IMR-90 (cell line): ENCODE data around the gene TPD52L2. TPM values are rescaled to one million over a fixed set of nuclear protein-coding genes. Genes with fewer than 3 reads are reported as not detected.

Source experiments
- ATAC-seq: fragments of 200-7000 bp; cut with Tn5 transposase; 2 replicates; pipeline ENCODE4 v1.9.1; 2020; ENCODE audit warnings: low read depth, mild to moderate bottlenecking, moderate library complexity
- BruUV-seq: library from RNA; stranded (reverse); fragments of 400-500 nt; replicated peaks from 2 replicates; lab custom pipeline; 2021; lab: Mats Ljungman, UMichigan
- CTCF ChIA-PET: fragments of 300-600 bp; formaldehyde crosslinking; extraction: SDS; loops from one replicate; lab custom pipeline; 2021; ENCODE audit warnings: antibody characterized with exemption; lab: Yijun Ruan, JAX
- POLR2A ChIA-PET: fragments of 300-600 bp; sonication (Branson Sonifier 250); formaldehyde crosslinking; loops from one replicate; lab custom pipeline; 2022; ENCODE audit warnings: antibody characterized with exemption; ENCODE audit not compliant: unreplicated experiment; lab: Charles Lee
- DNase-seq: peaks from one replicate; pipeline ENCODE4 v3.0.0; 2013
- H2AFZ ChIP-seq: replicated peaks from 2 replicates; pipeline ENCODE3; 2013; ENCODE audit warnings: low read length, mild to moderate bottlenecking; ENCODE audit not compliant: poor library complexity
- H2AK5ac ChIP-seq: 2 replicates; pipeline ENCODE4 v1.6.1; 2013; ENCODE audit warnings: low read depth, low read length, inconsistent platforms
- H2AK9ac ChIP-seq: replicated peaks from 2 replicates; pipeline ENCODE3; 2013; ENCODE audit warnings: mild to moderate bottlenecking, low read depth, low read length, moderate library complexity; ENCODE audit not compliant: poor library complexity
- H2BK120ac ChIP-seq: 2 replicates; pipeline ENCODE4 v1.6.1; 2013; ENCODE audit warnings: low read depth, low read length, inconsistent platforms
- H2BK15ac ChIP-seq: 3 replicates; pipeline ENCODE4 v1.6.1; 2013; ENCODE audit warnings: low read depth, low read length, inconsistent platforms
- H2BK20ac ChIP-seq: 2 replicates; pipeline ENCODE4 v1.6.1; 2013; ENCODE audit warnings: low read depth, mild to moderate bottlenecking, inconsistent platforms, low read length, moderate library complexity
- H2BK5ac ChIP-seq: 2 replicates; pipeline ENCODE4 v1.6.1; 2013; ENCODE audit warnings: mild to moderate bottlenecking, low read depth, low read length, inconsistent platforms; ENCODE audit not compliant: poor library complexity, severe bottlenecking
- H3K14ac ChIP-seq: replicated peaks from 2 replicates; pipeline ENCODE4 v1.6.1; 2013; ENCODE audit warnings: low read depth, low read length, inconsistent platforms
- H3K18ac ChIP-seq: 2 replicates; pipeline ENCODE4 v1.6.1; 2013; ENCODE audit warnings: low read depth, low read length, control low read depth
- H3K23ac ChIP-seq: 2 replicates; pipeline ENCODE4 v1.6.1; 2013; ENCODE audit warnings: low read depth, low read length, inconsistent platforms
- H3K27ac ChIP-seq: 2 replicates; pipeline ENCODE4 v1.5.1; 2013; ENCODE audit warnings: mild to moderate bottlenecking, control low read depth, low read length; ENCODE audit not compliant: insufficient read depth
- H3K27me3 ChIP-seq: 2 replicates; pipeline ENCODE4 v1.6.1; 2013; ENCODE audit warnings: low read length; ENCODE audit not compliant: control insufficient read depth, insufficient read depth
- H3K36me3 ChIP-seq: 2 replicates; pipeline ENCODE4 v1.6.1; 2013; ENCODE audit warnings: low read length, mixed read lengths; ENCODE audit not compliant: control insufficient read depth, insufficient read depth
- H3K4ac ChIP-seq: 2 replicates; pipeline ENCODE4 v1.6.1; 2013; ENCODE audit warnings: low read depth, low read length, inconsistent platforms
- H3K4me1 ChIP-seq: 2 replicates; pipeline ENCODE4 v1.6.1; 2013; ENCODE audit warnings: low read length, mixed read lengths; ENCODE audit not compliant: control insufficient read depth, insufficient read depth
- H3K4me2 ChIP-seq: 2 replicates; pipeline ENCODE4 v1.6.1; 2013; ENCODE audit warnings: low read depth, mild to moderate bottlenecking, control low read depth, low read length, moderate library complexity
- H3K4me3 ChIP-seq: 2 replicates; pipeline ENCODE4 v1.5.1; 2013; ENCODE audit warnings: low read depth, mild to moderate bottlenecking, control low read depth, low read length, moderate library complexity; ENCODE audit not compliant: insufficient read depth
- H3K56ac ChIP-seq: 2 replicates; pipeline ENCODE4 v1.6.1; 2013; ENCODE audit warnings: low read length, inconsistent platforms; ENCODE audit not compliant: insufficient read depth; ENCODE audit errors: extremely low read depth
- H3K79me1 ChIP-seq, 2 experiments: 2 replicates each; pipeline ENCODE4 v1.6.1; 2013; ENCODE audit warnings: low read length in 2 of 2, inconsistent platforms in 1 of 2, low read depth in 1 of 2
- H3K9ac ChIP-seq: 2 replicates; pipeline ENCODE4 v1.6.1; 2013; ENCODE audit warnings: low read depth, low read length, control low read depth
- H3K9me1 ChIP-seq: 2 replicates; pipeline ENCODE4 v1.6.1; 2013; ENCODE audit warnings: low read length, inconsistent platforms; ENCODE audit not compliant: insufficient read depth
- H3K9me3 ChIP-seq: 2 replicates; pipeline ENCODE4 v1.6.1; 2013; ENCODE audit warnings: low read length; ENCODE audit not compliant: control insufficient read depth, insufficient read depth
- H4K20me1 ChIP-seq: 2 replicates; pipeline ENCODE4 v1.6.1; 2013; ENCODE audit warnings: low read length, inconsistent platforms; ENCODE audit not compliant: insufficient read depth
- H4K5ac ChIP-seq: 2 replicates; pipeline ENCODE4 v1.6.1; 2013; ENCODE audit warnings: mild to moderate bottlenecking, low read depth, low read length, control low read depth
- H4K8ac ChIP-seq, 2 experiments: 2 replicates each; pipeline ENCODE4 v1.6.1; 2013; ENCODE audit warnings: low read depth in 2 of 2, low read length in 2 of 2, control low read depth in 1 of 2, inconsistent platforms in 1 of 2
- H4K91ac ChIP-seq: 2 replicates; pipeline ENCODE4 v1.6.1; 2013; ENCODE audit warnings: low read depth, low read length, inconsistent platforms; ENCODE audit not compliant: insufficient read depth
- BHLHE40 ChIP-seq: fragments of 150-350 bp; IDR thresholded peaks from 2 replicates; pipeline ENCODE4 v1.6.1; 2016; ENCODE audit warnings: mild to moderate bottlenecking, low read depth, low read length
- CEBPB ChIP-seq: IDR thresholded peaks from 2 replicates; pipeline ENCODE4 v1.6.1; 2012; ENCODE audit warnings: low read depth, low read length, improper control_type of control experiment
- CHD1 ChIP-seq: IDR thresholded peaks from 2 replicates; pipeline ENCODE4 v1.6.1; 2012; ENCODE audit warnings: low read depth, low read length, improper control_type of control experiment
- ELK1 ChIP-seq: fragments of 150-350 bp; IDR thresholded peaks from 2 replicates; pipeline ENCODE4 v1.6.1; 2016; ENCODE audit warnings: low read depth, mild to moderate bottlenecking, low read length, moderate library complexity, borderline replicate concordance
- FOS ChIP-seq: fragments of 150-350 bp; IDR thresholded peaks from 2 replicates; pipeline ENCODE4 v1.6.1; 2016; ENCODE audit warnings: low read depth, low read length
- MAFK ChIP-seq: IDR thresholded peaks from 2 replicates; pipeline ENCODE4 v1.6.1; 2012; ENCODE audit warnings: low read depth, low read length, improper control_type of control experiment
- MAZ ChIP-seq: IDR thresholded peaks from 2 replicates; pipeline ENCODE4 v1.6.1; 2012; ENCODE audit warnings: low read depth, mild to moderate bottlenecking, low read length, improper control_type of control experiment, moderate library complexity, borderline replicate concordance
- MXI1 ChIP-seq: IDR thresholded peaks from 2 replicates; pipeline ENCODE4 v1.6.1; 2012; ENCODE audit warnings: low read depth, mild to moderate bottlenecking, low read length, moderate library complexity, borderline replicate concordance
- POLR2A ChIP-seq: IDR thresholded peaks from 2 replicates; pipeline ENCODE4 v1.6.1; 2012; ENCODE audit warnings: mild to moderate bottlenecking, low read depth, low read length
- RAD21 ChIP-seq: IDR thresholded peaks from 2 replicates; pipeline ENCODE4 v1.6.1; 2012; ENCODE audit warnings: low read length, improper control_type of control experiment
- RCOR1 ChIP-seq: IDR thresholded peaks from 2 replicates; pipeline ENCODE4 v1.6.1; 2012; ENCODE audit warnings: mild to moderate bottlenecking, low read length, improper control_type of control experiment; ENCODE audit not compliant: insufficient replicate concordance
- RFX5 ChIP-seq: IDR thresholded peaks from 2 replicates; pipeline ENCODE4 v1.8.0; 2012; ENCODE audit warnings: low read depth, mild to moderate bottlenecking, low read length, moderate library complexity
- SMC3 ChIP-seq: fragments of 150-350 bp; IDR thresholded peaks from 2 replicates; pipeline ENCODE4 v1.6.1; 2016; ENCODE audit warnings: low read depth, mild to moderate bottlenecking, antibody characterized with exemption, low read length, moderate library complexity
- USF2 ChIP-seq: fragments of 150-350 bp; IDR thresholded peaks from 2 replicates; pipeline ENCODE4 v1.6.1; 2017; ENCODE audit warnings: mild to moderate bottlenecking, antibody characterized with exemption, low read length, low read depth
- WGBS, 2 experiments: methylation state at CpG; one replicate each; pipeline versions ENCODE4 v1.1.5 to v1.1.7; 2013; ENCODE audit warnings: missing lambda C conversion rate in 2 of 2; ENCODE audit not compliant: insufficient read length in 1 of 2; ENCODE audit errors: extremely low coverage in 2 of 2; 5-methylcytosine and 5-hydroxymethylcytosine counted together
- dilution Hi-C: fragments of 300-500 bp; cut with HindIII; formaldehyde crosslinking; loops from one replicate; pipeline ENCODE4 v1.14.3; 2018; ENCODE audit warnings: low sequenced_read_pairs; ENCODE audit not compliant: unreplicated experiment
- in situ Hi-C: fragments of 300-500 bp; cut with MboI; formaldehyde crosslinking; loops from 3 replicates; pipeline ENCODE4 v1.14.3; 2019; ENCODE audit warnings: low sequenced_read_pairs, inconsistent platforms, mixed read lengths
- intact Hi-C: fragments of 100-400 bp; cut with micrococcal nuclease; formaldehyde crosslinking; loops from 2 replicates; pipeline ENCODE4 v1.10.0; 2022
- polyA plus RNA-seq, 3 experiments: library from polyadenylated mRNA; depleted of rRNA; stranded (reverse); fragments of >200 nt; gene quantifications; 2 replicates each; pipeline ENCODE4 v1.2.3, GENCODE V29; 2012; ENCODE audit warnings: low replicate concordance in 1 of 3
- total RNA-seq: library from RNA; depleted of rRNA; stranded (reverse); fragments of >200 nt; gene quantifications from 2 replicates; pipeline ENCODE4 v1.2.3, GENCODE V29; 2012
- TF ChIP-seq, protein P1 (sequence below): conservative IDR thresholded peaks from 2 replicates; pipeline ENCODE4 v1.5.1; 2012; ENCODE audit warnings: mild to moderate bottlenecking, low read depth, low read length, improper control_type of control experiment

The TPD52L2 gene
- total and polyA plus RNA-seq, 2 of the 4 experiments (the other 2 are of a cell fraction): 113 to 189 TPM

- intact Hi-C loops: no loop called here
- Histone ChIP-seq H3K27me3 (no peaks in the 10 kb centered on the region), H3K23ac (no peak overlapping the region)
These were observed 55.2 kb downstream of the TPD52L2 start for GRCh38 chr20:63920226-63920625.

More at GRCh38 chr20:63920226-63920625, 55.2 kb downstream of the TPD52L2 start:
- peaks cover 15 to 61% of the 10 kb centered on the region in 2 experiments for H3K79me1 ChIP-seq
- no peak overlapping the region for H3K4me3 ChIP-seq
- no peak overlapping the region for H3K27ac ChIP-seq
- DNase-seq (no peak), ATAC-seq (no peak)
- no peak overlapping the region for H3K18ac ChIP-seq
- H3K9ac ChIP-seq: no peak overlapping the region
- no peak overlapping the region for H2AFZ ChIP-seq
- H3K4me1 ChIP-seq: no peaks in the 10 kb centered on the region
- no peak overlapping the region for H2BK15ac ChIP-seq
- H3K4ac ChIP-seq: no peak overlapping the region
- no peaks in the 10 kb centered on the region for H3K9me1 ChIP-seq
- dilution Hi-C loops (no loop called here), in situ Hi-C loops (no loop called here)
- 0 out of 2 replicates have a peak, but pooled peaks cover 2% of the 10 kb centered on the region for H3K9me3 ChIP-seq
- no peak overlapping the region for H2BK120ac ChIP-seq
- no peak overlapping the region for H2BK5ac ChIP-seq
- H2AK9ac ChIP-seq: no peak overlapping the region
- no peak overlapping the region for H4K91ac ChIP-seq
- H3K14ac ChIP-seq: no peak overlapping the region
- peaks cover 58% of the 10 kb centered on the region for H4K20me1 ChIP-seq
- WGBS, 2 experiments: 95% methylated on average over 10 of the region's 23 CpGs; no CpG with 5 or more reads in 1 of the 2 experiments
- H3K4me2 ChIP-seq: no peak overlapping the region
- ChIA-PET CTCF (no interaction called here), POLR2A (no interaction called here)
- no TSS peak for BruUV-seq
- H2AK5ac ChIP-seq: no peak overlapping the region
- no peak overlapping the region for H2BK20ac ChIP-seq
- TF ChIP-seq MAZ (no peak), POLR2A (no peak), SMC3 (no peak), FOS (no peak), RCOR1 (no peak), CHD1 (no peak), MAFK (no peak), CEBPB (no peak), RAD21 (no peak), MXI1 (no peak), USF2 (no peak), BHLHE40 (no peak), ELK1 (no peak), RFX5 (no peak)
- TF ChIP-seq, protein P1, sequence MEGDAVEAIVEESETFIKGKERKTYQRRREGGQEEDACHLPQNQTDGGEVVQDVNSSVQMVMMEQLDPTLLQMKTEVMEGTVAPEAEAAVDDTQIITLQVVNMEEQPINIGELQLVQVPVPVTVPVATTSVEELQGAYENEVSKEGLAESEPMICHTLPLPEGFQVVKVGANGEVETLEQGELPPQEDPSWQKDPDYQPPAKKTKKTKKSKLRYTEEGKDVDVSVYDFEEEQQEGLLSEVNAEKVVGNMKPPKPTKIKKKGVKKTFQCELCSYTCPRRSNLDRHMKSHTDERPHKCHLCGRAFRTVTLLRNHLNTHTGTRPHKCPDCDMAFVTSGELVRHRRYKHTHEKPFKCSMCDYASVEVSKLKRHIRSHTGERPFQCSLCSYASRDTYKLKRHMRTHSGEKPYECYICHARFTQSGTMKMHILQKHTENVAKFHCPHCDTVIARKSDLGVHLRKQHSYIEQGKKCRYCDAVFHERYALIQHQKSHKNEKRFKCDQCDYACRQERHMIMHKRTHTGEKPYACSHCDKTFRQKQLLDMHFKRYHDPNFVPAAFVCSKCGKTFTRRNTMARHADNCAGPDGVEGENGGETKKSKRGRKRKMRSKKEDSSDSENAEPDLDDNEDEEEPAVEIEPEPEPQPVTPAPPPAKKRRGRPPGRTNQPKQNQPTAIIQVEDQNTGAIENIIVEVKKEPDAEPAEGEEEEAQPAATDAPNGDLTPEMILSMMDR: no peak
- no peak overlapping the region for H3K56ac ChIP-seq
- H4K8ac ChIP-seq: no peak overlapping the region
- H4K5ac ChIP-seq: no peak overlapping the region
- H3K36me3 ChIP-seq: peaks cover 11% of the 10 kb centered on the region
